ENCODE data around the gene PPP5C. TPM values are rescaled to one million over a fixed set of nuclear protein-coding genes. Genes with fewer than 3 reads are reported as not detected.

Gene PPP5C
- total RNA-seq, 4 donors from 2014 or later: 39.9 to 74.7 (median 61.9) TPM

DNA sequence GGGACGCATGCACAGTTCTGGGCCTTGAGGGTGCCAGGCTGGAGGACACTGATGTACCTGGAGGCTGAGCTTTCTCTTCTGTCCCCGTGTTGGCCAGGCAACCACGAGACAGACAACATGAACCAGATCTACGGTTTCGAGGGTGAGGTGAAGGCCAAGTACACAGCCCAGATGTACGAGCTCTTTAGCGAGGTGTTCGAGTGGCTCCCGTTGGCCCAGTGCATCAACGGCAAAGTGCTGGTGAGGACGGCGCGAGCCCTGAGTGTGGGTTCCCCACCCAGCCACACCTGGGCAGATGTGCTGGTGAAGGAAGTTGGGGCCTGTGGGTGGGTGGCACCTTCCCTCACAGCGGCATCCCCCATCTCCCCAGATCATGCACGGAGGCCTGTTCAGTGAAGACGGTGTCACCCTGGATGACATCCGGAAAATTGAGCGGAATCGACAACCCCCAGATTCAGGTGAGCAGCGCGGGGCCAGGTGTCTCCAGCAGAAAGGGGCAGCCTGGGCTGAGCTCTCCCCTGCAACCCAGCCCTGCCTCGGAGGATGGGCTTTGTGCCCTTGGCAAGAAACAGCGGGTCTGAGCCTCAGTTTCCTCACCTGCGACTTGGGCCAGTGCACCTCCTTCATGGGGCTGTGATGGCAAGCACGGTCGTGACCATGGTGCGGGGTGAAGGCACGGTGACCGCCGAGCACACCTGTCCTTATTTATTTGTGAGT is 40.3 kb downstream of the PPP5C start:
- no peak overlapping the region for H3K4me3 ChIP-seq
- intact Hi-C loops (cut with DNase I): no loop called here
- no peak for TF ChIP-seq POLR2A (IDR thresholded peaks at IDR 0.05; ENCODE audit: low read depth)
- TF ChIP-seq POLR2AphosphoS5 (IDR thresholded peaks at IDR 0.05): no peak
- no peak for TF ChIP-seq EP300 (IDR thresholded peaks at IDR 0.05)
- TF ChIP-seq, protein P1, sequence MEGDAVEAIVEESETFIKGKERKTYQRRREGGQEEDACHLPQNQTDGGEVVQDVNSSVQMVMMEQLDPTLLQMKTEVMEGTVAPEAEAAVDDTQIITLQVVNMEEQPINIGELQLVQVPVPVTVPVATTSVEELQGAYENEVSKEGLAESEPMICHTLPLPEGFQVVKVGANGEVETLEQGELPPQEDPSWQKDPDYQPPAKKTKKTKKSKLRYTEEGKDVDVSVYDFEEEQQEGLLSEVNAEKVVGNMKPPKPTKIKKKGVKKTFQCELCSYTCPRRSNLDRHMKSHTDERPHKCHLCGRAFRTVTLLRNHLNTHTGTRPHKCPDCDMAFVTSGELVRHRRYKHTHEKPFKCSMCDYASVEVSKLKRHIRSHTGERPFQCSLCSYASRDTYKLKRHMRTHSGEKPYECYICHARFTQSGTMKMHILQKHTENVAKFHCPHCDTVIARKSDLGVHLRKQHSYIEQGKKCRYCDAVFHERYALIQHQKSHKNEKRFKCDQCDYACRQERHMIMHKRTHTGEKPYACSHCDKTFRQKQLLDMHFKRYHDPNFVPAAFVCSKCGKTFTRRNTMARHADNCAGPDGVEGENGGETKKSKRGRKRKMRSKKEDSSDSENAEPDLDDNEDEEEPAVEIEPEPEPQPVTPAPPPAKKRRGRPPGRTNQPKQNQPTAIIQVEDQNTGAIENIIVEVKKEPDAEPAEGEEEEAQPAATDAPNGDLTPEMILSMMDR (IDR thresholded peaks at IDR 0.05): no peak
- peaks cover 8 to 14% (median 13%) of the 10 kb centered on the region in 4 donors for H3K4me1 ChIP-seq
- 91% methylated on average over 18 of the region's 30 CpGs for WGBS
- H3K27me3 ChIP-seq: no peaks in the 10 kb centered on the region
- DNase-seq (ENCODE audit: extremely low spot score): no peak
- no peak overlapping the region for H3K27ac ChIP-seq (replicated peaks in 1 of 4)
- H3K36me3 ChIP-seq: peaks cover 51 to 98% (median 92%) of the 10 kb centered on the region in 4 donors
- H3K9me3 ChIP-seq: no peaks in the 10 kb centered on the region

DNA sequence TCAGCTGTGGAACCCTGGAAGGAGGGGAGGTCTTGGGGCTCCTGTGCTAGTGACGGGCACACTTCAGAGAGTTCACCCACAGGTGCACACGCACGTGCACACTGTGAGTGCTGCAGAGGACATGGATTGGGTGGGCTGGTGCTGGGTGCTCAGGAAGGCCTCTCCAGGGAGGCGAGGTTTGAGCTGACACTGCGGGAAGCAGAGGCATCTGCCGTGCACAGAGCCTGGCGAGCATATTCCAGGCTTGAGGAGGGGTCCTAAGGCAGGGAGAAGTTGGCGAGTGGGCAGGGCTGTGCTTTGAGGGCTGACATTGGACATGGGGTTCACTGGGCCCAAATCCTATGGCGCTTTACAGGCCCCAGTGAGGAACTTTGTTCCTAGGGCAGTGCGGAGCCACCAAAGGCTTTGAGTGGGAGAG is 40.8 kb downstream of the PPP5C start:
- H3K4me1 ChIP-seq: peaks cover 14 to 19% (median 16%) of the 10 kb centered on the region in 4 donors
- H3K4me3 ChIP-seq: no peak overlapping the region
- no peaks in the 10 kb centered on the region for H3K27me3 ChIP-seq
- intact Hi-C loops (cut with DNase I): no loop called here
- no peak overlapping the region for H3K27ac ChIP-seq (replicated peaks in 1 of 4)
- no peak for DNase-seq (ENCODE audit: extremely low spot score)
- H3K9me3 ChIP-seq: no peaks in the 10 kb centered on the region
- WGBS: 92% methylated on average over 10 of the region's 10 CpGs
- peaks cover 51 to 98% (median 88%) of the 10 kb centered on the region in 4 donors for H3K36me3 ChIP-seq
- TF ChIP-seq, protein P1 (IDR thresholded peaks at IDR 0.05): no peak
- TF ChIP-seq EP300 (IDR thresholded peaks at IDR 0.05) (no peak), POLR2AphosphoS5 (IDR thresholded peaks at IDR 0.05) (no peak), POLR2A (IDR thresholded peaks at IDR 0.05; ENCODE audit: low read depth) (no peak)

DNA sequence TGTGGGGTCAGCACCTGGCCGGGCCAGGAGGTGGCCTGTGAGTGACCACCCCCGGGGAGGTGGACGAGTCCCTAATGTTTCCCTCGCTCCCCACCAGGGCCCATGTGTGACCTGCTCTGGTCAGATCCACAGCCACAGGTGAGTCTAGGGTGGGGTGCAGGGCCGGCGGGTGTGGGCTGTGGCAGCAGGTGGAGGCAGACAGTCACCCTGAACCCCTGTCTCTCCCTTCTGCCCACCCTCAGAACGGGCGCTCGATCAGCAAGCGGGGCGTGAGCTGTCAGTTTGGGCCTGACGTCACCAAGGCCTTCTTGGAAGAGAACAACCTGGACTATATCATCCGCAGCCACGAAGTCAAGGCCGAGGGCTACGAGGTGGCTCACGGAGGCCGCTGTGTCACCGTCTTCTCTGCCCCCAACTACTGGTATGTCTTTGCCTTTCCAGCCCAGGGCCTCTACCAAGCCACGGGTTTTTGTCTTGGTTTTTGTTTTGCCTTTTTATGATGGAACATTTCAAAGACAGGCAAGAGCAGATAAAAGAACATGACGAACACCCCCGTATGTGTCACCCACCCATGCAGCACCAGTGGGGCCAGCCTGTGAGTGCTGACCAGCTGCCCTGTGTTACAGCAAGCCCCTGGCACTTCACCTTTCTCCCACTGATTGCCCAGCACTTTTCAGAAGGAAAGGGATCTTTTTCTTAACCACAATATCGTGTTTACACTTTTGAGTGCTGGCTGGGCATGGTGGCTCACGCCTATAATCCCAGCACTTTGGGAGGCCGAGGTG is 41.6 kb downstream of the PPP5C start:
- no peak for TF ChIP-seq EP300 (IDR thresholded peaks at IDR 0.05)
- TF ChIP-seq POLR2AphosphoS5 (IDR thresholded peaks at IDR 0.05): no peak
- TF ChIP-seq, protein P1 (IDR thresholded peaks at IDR 0.05): no peak
- WGBS: 90% methylated on average over 23 of the region's 25 CpGs
- intact Hi-C loops (cut with DNase I): no loop called here
- DNase-seq (ENCODE audit: extremely low spot score): no peak
- Histone ChIP-seq H3K36me3 (peaks cover 51 to 97% (median 80%) of the 10 kb centered on the region in 4 donors), H3K27ac (replicated peaks in 1 of 4) (no peak overlapping the region), H3K4me3 (no peak overlapping the region), H3K27me3 (no peaks in the 10 kb centered on the region), H3K4me1 (peaks cover 14 to 27% (median 23%) of the 10 kb centered on the region in 4 donors), H3K9me3 (no peaks in the 10 kb centered on the region)

DNA sequence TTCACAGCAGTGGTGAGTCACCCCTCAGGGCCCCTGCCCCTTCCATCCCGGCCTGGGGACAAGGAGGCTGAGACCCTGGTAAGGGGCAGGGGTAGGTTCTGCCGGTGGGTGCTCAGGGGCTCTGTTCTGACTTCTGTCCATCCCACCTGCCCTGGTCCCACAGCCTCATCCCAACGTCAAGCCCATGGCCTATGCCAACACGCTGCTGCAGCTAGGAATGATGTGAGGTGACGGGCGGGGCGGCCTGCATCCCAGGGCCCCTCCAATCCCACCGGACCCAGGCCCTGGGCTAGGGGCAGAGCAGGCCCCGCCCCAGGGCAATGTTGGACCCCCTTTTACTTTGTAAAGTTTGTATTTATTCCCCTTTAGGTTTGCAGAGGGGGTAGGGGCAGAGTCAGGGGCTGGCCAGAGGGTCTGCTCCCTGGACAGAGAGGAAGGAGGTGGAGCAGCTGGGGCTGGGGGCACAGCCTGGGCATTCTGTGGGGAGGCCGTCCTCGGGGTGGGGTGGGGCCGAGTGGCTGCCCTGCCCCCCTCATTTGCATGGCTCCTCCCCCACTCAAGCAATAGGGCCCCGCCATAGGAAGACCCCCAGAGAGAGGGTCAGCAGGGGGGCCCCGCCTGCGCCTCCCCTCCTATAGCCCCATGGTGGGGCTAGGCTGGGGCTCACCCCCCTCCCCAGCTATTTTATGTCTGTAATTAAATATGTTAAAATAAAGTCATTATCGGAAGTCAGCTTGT is 43.4 kb downstream of the PPP5C start:
- H3K27me3 ChIP-seq: no peaks in the 10 kb centered on the region
- TF ChIP-seq POLR2A (IDR thresholded peaks at IDR 0.05; ENCODE audit: low read depth) (no peak), POLR2AphosphoS5 (IDR thresholded peaks at IDR 0.05) (no peak), EP300 (IDR thresholded peaks at IDR 0.05) (no peak)
- TF ChIP-seq, protein P1 (IDR thresholded peaks at IDR 0.05): no peak
- peak overlapping the region in 1 of 4 donors; percentile 40 for H3K27ac ChIP-seq (replicated peaks in 1 of 4)
- intact Hi-C loops (cut with DNase I): loop anchor here (5.0 to 10.0 kb wide), 2 partner anchors 108 to 125 kb away; no protein-coding TSS in a partner anchor
- H3K4me1 ChIP-seq: peaks cover 2 to 31% (median 26%) of the 10 kb centered on the region in 4 donors
- no peaks in the 10 kb centered on the region for H3K9me3 ChIP-seq
- no peak overlapping the region for H3K4me3 ChIP-seq
- no peak for DNase-seq (ENCODE audit: extremely low spot score)
- 91% methylated on average over 13 of the region's 16 CpGs for WGBS
- peaks cover 43 to 81% (median 62%) of the 10 kb centered on the region in 4 donors for H3K36me3 ChIP-seq
